Keratinocyte (primary cell): ENCODE measurements around the gene ASCC2.

Source experiments
- CTCF ChIP-seq, 3 experiments: IDR thresholded peaks in 1 of 3; conservative IDR thresholded peaks in 1 of 3; optimal IDR thresholded peaks in 1 of 3; 2 replicates in 2 of 3; 3 replicates in 1 of 3; pipeline versions ENCODE3 to v1.5.1; 2011; ENCODE audit warnings: low read length in 3 of 3, mild to moderate bottlenecking in 3 of 3, moderate library complexity in 2 of 3, control low read depth in 1 of 3, inconsistent platforms in 1 of 3; ENCODE audit not compliant: insufficient read depth in 2 of 3; ENCODE audit errors: extremely low read depth in 1 of 3
- EZH2 ChIP-seq: IDR thresholded peaks from one replicate; pipeline ENCODE4 v1.6.1; 2012; ENCODE audit warnings: inconsistent platforms, mild to moderate bottlenecking, low read length, moderate library complexity

GRCh38 chr22:29837741-29838598 is at the start of gene ASCC2:
- TF ChIP-seq CTCF (optimal IDR thresholded peaks at IDR 0.05 in 1 of 3, IDR thresholded peaks at IDR 0.05 in 1 of 3, conservative IDR thresholded peaks at IDR 0.05 in 1 of 3; ENCODE audit: extremely low read depth in 1 of 3, insufficient read depth in 2 of 3, low read length in 3 of 3) (no peak), EZH2 (no peak)
